CD4-positive, alpha-beta T cell (primary cell): ENCODE data around the gene DDX1. TPM values are rescaled to one million over a fixed set of nuclear protein-coding genes. Genes with fewer than 3 reads are reported as not detected.

ENCODE experiments used
- ATAC-seq: fragments of 200-7000 bp; cut with Tn5 transposase; one replicate; pipeline ENCODE4 v1.10.0; 2022; ENCODE audit warnings: mild to moderate bottlenecking; ENCODE audit not compliant: poor library complexity
- CTCF ChIA-PET: fragments of 350-600 bp; sonication (Branson Sonifier 250); formaldehyde crosslinking; loops from one replicate; lab custom pipeline; 2021; ENCODE audit warnings: antibody characterized with exemption, inconsistent platforms; lab: Charles Lee
- POLR2A ChIA-PET: fragments of 350-600 bp; sonication (Branson Sonifier 250); formaldehyde crosslinking; loops from one replicate; lab custom pipeline; 2021; ENCODE audit warnings: antibody characterized with exemption, inconsistent platforms; lab: Charles Lee
- DNase-seq, 14 experiments: peaks; one replicate each; pipeline ENCODE4 v3.0.0-alpha.2; 2013 to 2020; ENCODE audit warnings: mixed read lengths in 2 of 14
- H3K27ac ChIP-seq, 2 donors: one replicate each; pipeline versions ENCODE4 v1.5.1 to v1.7.0; 2013; ENCODE audit warnings: low read length in 2 of 2, low read depth in 1 of 2, mild to moderate bottlenecking in 1 of 2
- H3K27me3 ChIP-seq, 2 experiments: 1 replicate in 1 of 2; 2 replicates in 1 of 2; pipeline versions ENCODE4 v1.6.1 to v1.7.0; 2013; ENCODE audit warnings: low read length in 2 of 2, control low read depth in 1 of 2, mild to moderate bottlenecking in 1 of 2, moderate library complexity in 1 of 2; ENCODE audit not compliant: insufficient read depth in 2 of 2, control insufficient read depth in 1 of 2
- H3K36me3 ChIP-seq: one replicate; pipeline ENCODE4 v1.6.1; 2013; ENCODE audit warnings: low read length, control low read depth; ENCODE audit not compliant: insufficient read depth
- H3K4me1 ChIP-seq: one replicate; pipeline ENCODE4 v1.6.1; 2013; ENCODE audit warnings: low read length, control low read depth; ENCODE audit not compliant: insufficient read depth
- H3K4me3 ChIP-seq: one replicate; pipeline ENCODE4 v1.5.1; 2013; ENCODE audit warnings: mild to moderate bottlenecking, low read length, moderate library complexity
- H3K9me3 ChIP-seq, 2 experiments: 1 replicate in 1 of 2; 2 replicates in 1 of 2; pipeline versions ENCODE4 v1.6.1 to v1.7.0; 2013; ENCODE audit warnings: low read length in 2 of 2, mild to moderate bottlenecking in 2 of 2, control low read depth in 1 of 2, moderate library complexity in 1 of 2; ENCODE audit not compliant: control insufficient read depth in 1 of 2, insufficient read depth in 1 of 2
- H3K27ac Mint-ChIP-seq: one replicate; pipeline ENCODE4 v1.8.0; 2020; ENCODE audit warnings: mixed read lengths
- H3K27me3 Mint-ChIP-seq: one replicate; pipeline ENCODE4 v1.8.0; 2021; ENCODE audit warnings: mixed read lengths
- H3K36me3 Mint-ChIP-seq: one replicate; pipeline ENCODE4 v1.8.0; 2021; ENCODE audit warnings: low read depth, mixed read lengths
- H3K4me1 Mint-ChIP-seq: one replicate; pipeline ENCODE4 v1.8.0; 2021; ENCODE audit warnings: low read depth, mixed read lengths
- H3K4me3 Mint-ChIP-seq: one replicate; pipeline ENCODE4 v1.8.0; 2020; ENCODE audit warnings: mild to moderate bottlenecking, mixed read lengths
- H3K9me3 Mint-ChIP-seq: one replicate; pipeline ENCODE4 v1.8.0; 2020; ENCODE audit warnings: mixed read lengths
- intact Hi-C, 2 experiments: fragments of 100-400 bp; cut with DNase I in 1 of 2; cut with micrococcal nuclease in 1 of 2; formaldehyde crosslinking; loops; one replicate each; pipeline versions ENCODE4 v1.15.1 to v1.9.0; 2023 to 2025; cut with DNase I, micrococcal nuclease
- total RNA-seq, 174 experiments: library from RNA in 2 of 174; stranded (reverse) in 2 of 174; gene quantifications; one replicate each; pipeline ENCODE4 v1.2.3 and lab custom pipeline; 2021 to 2026
- TF ChIP-seq, protein P1 (sequence below): fragments of 200-600 bp; IDR thresholded peaks from one replicate; pipeline ENCODE4 v1.8.0; 2022; ENCODE audit warnings: antibody characterized with exemption, mild to moderate bottlenecking

DDX1 gene
- total RNA-seq, 2 experiments from 2014 or later, result 48.8 to 50.1 TPM

- H3K9me3 Mint-ChIP-seq, result peaks cover 3% of the 10 kb centered on the region
- ChIA-PET POLR2A (no interaction called here), CTCF (no interaction called here)
- no peak overlapping the region for H3K4me3 ChIP-seq
- H3K4me1 ChIP-seq, result no peaks in the 10 kb centered on the region
- DNase-seq, result no peak
- no peak overlapping the region for H3K27ac ChIP-seq
- peaks cover 10% of the 10 kb centered on the region for H3K36me3 ChIP-seq
- peaks cover 0 to 3% of the 10 kb centered on the region in 2 experiments for H3K9me3 ChIP-seq
- peaks cover 7% of the 10 kb centered on the region for H3K4me1 Mint-ChIP-seq
- TF ChIP-seq, protein P1, sequence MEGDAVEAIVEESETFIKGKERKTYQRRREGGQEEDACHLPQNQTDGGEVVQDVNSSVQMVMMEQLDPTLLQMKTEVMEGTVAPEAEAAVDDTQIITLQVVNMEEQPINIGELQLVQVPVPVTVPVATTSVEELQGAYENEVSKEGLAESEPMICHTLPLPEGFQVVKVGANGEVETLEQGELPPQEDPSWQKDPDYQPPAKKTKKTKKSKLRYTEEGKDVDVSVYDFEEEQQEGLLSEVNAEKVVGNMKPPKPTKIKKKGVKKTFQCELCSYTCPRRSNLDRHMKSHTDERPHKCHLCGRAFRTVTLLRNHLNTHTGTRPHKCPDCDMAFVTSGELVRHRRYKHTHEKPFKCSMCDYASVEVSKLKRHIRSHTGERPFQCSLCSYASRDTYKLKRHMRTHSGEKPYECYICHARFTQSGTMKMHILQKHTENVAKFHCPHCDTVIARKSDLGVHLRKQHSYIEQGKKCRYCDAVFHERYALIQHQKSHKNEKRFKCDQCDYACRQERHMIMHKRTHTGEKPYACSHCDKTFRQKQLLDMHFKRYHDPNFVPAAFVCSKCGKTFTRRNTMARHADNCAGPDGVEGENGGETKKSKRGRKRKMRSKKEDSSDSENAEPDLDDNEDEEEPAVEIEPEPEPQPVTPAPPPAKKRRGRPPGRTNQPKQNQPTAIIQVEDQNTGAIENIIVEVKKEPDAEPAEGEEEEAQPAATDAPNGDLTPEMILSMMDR, result no peak
- H3K4me3 Mint-ChIP-seq, result no peak overlapping the region
- H3K27me3 ChIP-seq, result no peaks in the 10 kb centered on the region
- H3K36me3 Mint-ChIP-seq, result peaks cover 35% of the 10 kb centered on the region
- no peaks in the 10 kb centered on the region for H3K27me3 Mint-ChIP-seq
- ATAC-seq, result no peak
- H3K27ac Mint-ChIP-seq, result no peak overlapping the region
- intact Hi-C loops, result no loop called here
These were observed 49.9 kb downstream of the DDX1 start for GRCh38 chr2:15641530-15641982.

- Histone ChIP-seq H3K9me3 (peaks cover 0 to 3% of the 10 kb centered on the region in 2 experiments), H3K27me3 (no peaks in the 10 kb centered on the region), H3K27ac (no peak overlapping the region), H3K36me3 (peaks cover 9% of the 10 kb centered on the region), H3K4me3 (no peak overlapping the region), H3K4me1 (no peaks in the 10 kb centered on the region)
- POLR2A ChIA-PET, result no interaction called here
- DNase-seq (no peak), ATAC-seq (no peak)
- peaks cover 4% of the 10 kb centered on the region for H3K4me1 Mint-ChIP-seq
- intact Hi-C loops, result no loop called here
- H3K9me3 Mint-ChIP-seq, result peaks cover 3% of the 10 kb centered on the region
- no peak overlapping the region for H3K27ac Mint-ChIP-seq
- no peak overlapping the region for H3K4me3 Mint-ChIP-seq
- peaks cover 33% of the 10 kb centered on the region for H3K36me3 Mint-ChIP-seq
- CTCF ChIA-PET, result no interaction called here
- TF ChIP-seq, protein P1, result no peak
- H3K27me3 Mint-ChIP-seq, result no peaks in the 10 kb centered on the region
These were observed 50.5 kb downstream of the DDX1 start for GRCh38 chr2:15642011-15642814.

DNA sequence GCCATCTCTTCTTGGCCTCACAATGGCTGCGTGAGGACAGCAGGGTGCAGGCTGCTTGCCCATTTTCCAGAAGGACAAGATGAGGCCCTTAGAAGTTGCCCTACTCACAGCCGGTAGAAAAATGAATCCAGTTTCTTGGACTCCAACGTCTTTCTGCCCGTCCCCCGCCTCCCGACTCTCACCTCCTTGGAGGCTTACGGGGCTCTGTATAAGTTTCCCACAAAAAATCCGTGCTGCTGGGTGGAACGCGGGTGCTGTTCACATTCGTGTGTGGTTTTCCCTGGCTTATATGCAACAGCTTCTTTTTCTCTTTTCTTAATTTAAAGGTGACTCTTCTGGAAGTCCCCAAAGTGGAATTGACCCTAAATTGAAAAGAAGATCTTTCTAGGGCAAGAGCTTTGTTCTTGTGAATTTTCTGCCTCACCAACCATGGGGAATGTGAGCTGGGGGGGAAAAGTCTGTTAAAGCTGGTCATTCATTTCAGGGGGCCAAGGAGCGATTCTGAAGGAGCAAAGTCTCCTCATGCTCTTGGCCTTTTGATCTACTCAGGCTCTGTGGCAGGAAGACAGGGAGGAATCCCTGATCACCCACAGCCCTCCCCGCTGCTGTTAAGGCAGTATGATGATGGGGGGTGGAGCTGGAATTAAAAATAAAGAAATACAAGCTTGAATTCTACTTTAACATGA is 51.3 kb downstream of the DDX1 start:
- H3K27ac ChIP-seq, result no peak overlapping the region
- no peaks in the 10 kb centered on the region for H3K27me3 Mint-ChIP-seq
- H3K4me3 Mint-ChIP-seq, result no peak overlapping the region
- no peaks in the 10 kb centered on the region for H3K27me3 ChIP-seq
- no peak overlapping the region for H3K27ac Mint-ChIP-seq
- H3K36me3 ChIP-seq, result peaks cover 9% of the 10 kb centered on the region
- no peaks in the 10 kb centered on the region for H3K4me1 ChIP-seq
- ChIA-PET POLR2A (no interaction called here), CTCF (no interaction called here)
- intact Hi-C loops, result no loop called here
- no peak overlapping the region for H3K4me3 ChIP-seq
- no peak for DNase-seq
- peaks cover 28% of the 10 kb centered on the region for H3K36me3 Mint-ChIP-seq
- ATAC-seq, result no peak
- no peaks in the 10 kb centered on the region for H3K4me1 Mint-ChIP-seq
- peaks cover 0 to 3% of the 10 kb centered on the region in 2 experiments for H3K9me3 ChIP-seq
- peaks cover 3% of the 10 kb centered on the region for H3K9me3 Mint-ChIP-seq
- TF ChIP-seq, protein P1, result no peak
